Heart left ventricle (tissue), 13 donors: Measurements from ENCODE around the gene IRAK4.

Experiments
- CTCF ChIP-seq, 12 donors: fragments of 200-600 bp; sonication (generic) in 4 of 12; IDR thresholded peaks; one replicate each; pipeline versions ENCODE4 v1.5.0 to v1.8.0; 2018 to 2022; ENCODE audit warnings: antibody characterized with exemption in 12 of 12, mild to moderate bottlenecking in 5 of 12
- POLR2A ChIP-seq, 2 donors: fragments of 450-650 bp; IDR thresholded peaks; one replicate each; pipeline ENCODE4 v1.6.1; 2017; ENCODE audit warnings: antibody characterized with exemption in 2 of 2, mild to moderate bottlenecking in 2 of 2, moderate library complexity in 2 of 2
- donor health status: ischemic (EF 13 %, LVEDD 7.1; RV severe dilation, severe dysfunction).
- donor health status: DM: no; HTN: yes; CAD: no.
- donor health status: DM: no; HTN: no; CAD: no.
- donor health status: ischemic (EF 25% LVEDD 6.9; RV normal size, moderate dysfunction).
- donor health status: ischemic (EF 25% LVEDD 5.7; RV mildly dilated, moderate dysfunction).
- donor health status: ischemic (EF 35%, LVEDD 5.7; RV mildly dilated, moderate dysfunction).
- donor health status: nonischemic (EF 11% LVEDD 7.7; RV severe dilation, severe dysfunction).
- donor health status: DM: yes; HTN: yes; CAD: no.
- donor health status: PGD.
- donor health status: ischemic (EF 29% LVEDD 5.4; RV normal size, mild dysfunction).
- donor health status: nonischemic (EF 23%, LVEDD 6.1; RV moderate dilation, normal function).

- no peak for TF ChIP-seq CTCF (IDR thresholded peaks at IDR 0.05)
- TF ChIP-seq POLR2A (IDR thresholded peaks at IDR 0.05), result no peak
These were observed 57.4 kb downstream of the IRAK4 start for GRCh38 chr12:43816168-43816567.
